CD14-positive monocyte (primary cell): ENCODE measurements around the gene FHIT. TPM values are rescaled to one million over a fixed set of nuclear protein-coding genes. Genes with fewer than 3 reads are reported as not detected.

Experiments
- DNase-seq, 3 donors: peaks; one replicate each; pipeline ENCODE4 v3.0.0-alpha.2; 2011 to 2022
- H2AFZ ChIP-seq: 2 replicates; pipeline ENCODE4 v1.6.0; 2012; ENCODE audit warnings: mild to moderate bottlenecking, low read depth, low read length, inconsistent platforms; ENCODE audit not compliant: insufficient read depth, poor library complexity, severe bottlenecking
- H3K27ac ChIP-seq, 2 donors: 1 replicate in 1 of 2; 2 replicates in 1 of 2; pipeline ENCODE4 v1.5.1; 2012 to 2013; ENCODE audit warnings: low read length in 2 of 2, control low read depth in 1 of 2, inconsistent platforms in 1 of 2, low read depth in 1 of 2, mild to moderate bottlenecking in 1 of 2
- H3K27me3 ChIP-seq, 2 donors: one replicate each; pipeline versions ENCODE4 v1.6.0 to v1.6.1; 2011 to 2013; ENCODE audit warnings: low read length in 2 of 2; ENCODE audit not compliant: control insufficient read depth in 2 of 2, insufficient read depth in 2 of 2
- H3K36me3 ChIP-seq, 2 donors: replicated peaks in 1 of 2; 1 replicate in 1 of 2; 2 replicates in 1 of 2; pipeline versions ENCODE4 v1.5.1 to v1.6.1; 2012 to 2013; ENCODE audit warnings: low read length in 2 of 2, control low read depth in 1 of 2, inconsistent platforms in 1 of 2, mild to moderate bottlenecking in 1 of 2; ENCODE audit not compliant: insufficient read depth in 2 of 2, control insufficient read depth in 1 of 2
- H3K4me1 ChIP-seq, 2 donors: 1 replicate in 1 of 2; 2 replicates in 1 of 2; pipeline versions ENCODE4 v1.5.1 to v1.6.1; 2012 to 2013; ENCODE audit warnings: low read length in 2 of 2, control low read depth in 1 of 2, inconsistent platforms in 1 of 2, mild to moderate bottlenecking in 1 of 2, moderate library complexity in 1 of 2; ENCODE audit not compliant: insufficient read depth in 2 of 2, control insufficient read depth in 1 of 2
- H3K4me2 ChIP-seq: replicated peaks from 2 replicates; pipeline ENCODE3; 2012; ENCODE audit warnings: low read length, moderate library complexity, mild to moderate bottlenecking; ENCODE audit not compliant: poor library complexity, severe bottlenecking; ENCODE audit errors: extremely low read depth
- H3K4me3 ChIP-seq, 3 experiments: fragments of 200-600 bp in 1 of 3; sonication (generic) in 1 of 3; replicated peaks in 1 of 3; 1 replicate in 2 of 3; 2 replicates in 1 of 3; pipeline ENCODE4 v1.5.1; 2011 to 2013; ENCODE audit warnings: low read length in 3 of 3, mild to moderate bottlenecking in 3 of 3, control low read depth in 2 of 3, low read depth in 2 of 3, inconsistent platforms in 1 of 3, moderate library complexity in 1 of 3
- H3K79me2 ChIP-seq: 2 replicates; pipeline ENCODE4 v1.6.0; 2012; ENCODE audit warnings: mild to moderate bottlenecking, control low read depth, inconsistent platforms, low read length, moderate library complexity; ENCODE audit not compliant: insufficient read depth
- H3K9ac ChIP-seq: 2 replicates; pipeline ENCODE4 v1.6.0; 2017; ENCODE audit warnings: low read length, mild to moderate bottlenecking; ENCODE audit not compliant: insufficient read depth, poor library complexity, severe bottlenecking
- H3K9me3 ChIP-seq, 2 donors: replicated peaks in 1 of 2; 1 replicate in 1 of 2; 2 replicates in 1 of 2; pipeline versions ENCODE4 v1.5.1 to v1.6.1; 2012 to 2013; ENCODE audit warnings: low read length in 2 of 2, control low read depth in 1 of 2; ENCODE audit not compliant: control insufficient read depth in 1 of 2, insufficient read depth in 1 of 2
- H4K20me1 ChIP-seq: 2 replicates; pipeline ENCODE4 v1.6.0; 2012; ENCODE audit warnings: mild to moderate bottlenecking, low read length, control low read depth, moderate library complexity; ENCODE audit not compliant: insufficient read depth
- H3K27ac Mint-ChIP-seq, 7 donors: one replicate each; pipeline ENCODE4 v1.8.0; 2020; ENCODE audit warnings: mild to moderate bottlenecking in 7 of 7, mixed read lengths in 7 of 7, moderate library complexity in 6 of 7, inconsistent platforms in 2 of 7
- H3K27me3 Mint-ChIP-seq, 3 donors: one replicate each; pipeline ENCODE4 v1.8.0; 2021 to 2022; ENCODE audit warnings: low read depth in 3 of 3, mild to moderate bottlenecking in 3 of 3, mixed read lengths in 3 of 3, moderate library complexity in 3 of 3, inconsistent platforms in 1 of 3
- H3K36me3 Mint-ChIP-seq, 2 donors: one replicate each; pipeline ENCODE4 v1.8.0; 2020; ENCODE audit warnings: mixed read lengths in 2 of 2, inconsistent platforms in 1 of 2, mild to moderate bottlenecking in 1 of 2
- H3K4me1 Mint-ChIP-seq: one replicate; pipeline ENCODE4 v1.8.0; 2020; ENCODE audit warnings: mild to moderate bottlenecking, mixed read lengths
- H3K4me3 Mint-ChIP-seq, 2 donors: one replicate each; pipeline ENCODE4 v1.8.0; 2020; ENCODE audit warnings: mild to moderate bottlenecking in 2 of 2, mixed read lengths in 2 of 2, moderate library complexity in 1 of 2
- H3K9me3 Mint-ChIP-seq, 7 donors: one replicate each; pipeline ENCODE4 v1.8.0; 2020 to 2022; ENCODE audit warnings: mixed read lengths in 7 of 7, mild to moderate bottlenecking in 6 of 7, moderate library complexity in 6 of 7, inconsistent platforms in 2 of 7
- WGBS: methylation state at CpG from one replicate; pipeline ENCODE4 v1.1.5; 2013; ENCODE audit warnings: missing lambda C conversion rate; ENCODE audit not compliant: insufficient coverage; 5-methylcytosine and 5-hydroxymethylcytosine counted together
- intact Hi-C, 2 donors: fragments of 100-400 bp; cut with micrococcal nuclease; formaldehyde crosslinking; loops; one replicate each; pipeline versions ENCODE4 v1.15.0 to v1.15.1; 2023
- polyA plus RNA-seq, 3 donors: library from polyadenylated mRNA; depleted of rRNA in 1 of 3; unstranded in 2 of 3; stranded (reverse) in 1 of 3; fragments of 300-500 nt in 2 of 3; fragments of >200 nt in 1 of 3; fragmentation: Illumina TruSeq in 2 of 3; gene quantifications; 1 replicate in 2 of 3; 2 replicates in 1 of 3; pipeline ENCODE4 v1.2.3, GENCODE V29; 2012 to 2021
- TF ChIP-seq, protein P1 (sequence below): fragments of 200-600 bp; IDR thresholded peaks from one replicate; pipeline ENCODE4 v1.8.0; 2022; ENCODE audit warnings: antibody characterized with exemption, mild to moderate bottlenecking

Gene FHIT
- polyA plus RNA-seq, 3 donors = 1.7 to 3.4 (median 3.2) TPM

DNA sequence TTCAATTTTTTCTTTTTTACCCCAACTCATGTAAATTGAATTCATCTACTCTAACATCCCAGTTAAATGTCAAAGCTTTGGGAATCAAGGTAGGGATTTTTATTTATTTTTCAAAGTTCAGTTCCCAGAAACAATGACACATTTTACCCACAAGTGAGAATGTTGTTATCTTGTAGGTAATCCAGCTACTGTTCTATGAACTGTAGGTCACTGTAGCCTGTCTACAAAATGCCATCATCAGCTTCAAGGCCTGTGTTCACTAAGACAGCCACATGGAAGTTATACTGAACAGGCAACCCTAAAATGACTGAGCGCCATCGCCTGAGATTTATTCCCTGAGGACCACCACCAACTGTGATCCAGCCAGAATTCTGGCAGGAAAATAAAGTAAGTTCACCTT lies 219.7 kb downstream of the FHIT start:
- Histone ChIP-seq H3K27ac (no peak overlapping the region), H2AFZ (no peak overlapping the region), H3K9me3 (no peaks in the 10 kb centered on the region), H3K4me1 (no peaks in the 10 kb centered on the region), H3K27me3 (no peaks in the 10 kb centered on the region), H3K9ac (no peak overlapping the region), H3K4me3 (no peak overlapping the region), H3K79me2 (no peaks in the 10 kb centered on the region), H3K36me3 (no peaks in the 10 kb centered on the region), H3K4me2 (no peak overlapping the region), H4K20me1 (no peaks in the 10 kb centered on the region)
- DNase-seq = no peak
- no CpG with 5 or more reads among the region's 2 CpGs for WGBS
- Mint-ChIP-seq H3K9me3 (peaks cover 0 to 7% (median 3%) of the 10 kb centered on the region in 7 donors), H3K36me3 (peaks cover 0 to 3% of the 10 kb centered on the region in 2 donors), H3K4me1 (no peaks in the 10 kb centered on the region), H3K4me3 (no peak overlapping the region), H3K27me3 (no peaks in the 10 kb centered on the region), H3K27ac (no peak overlapping the region)
- TF ChIP-seq, protein P1, sequence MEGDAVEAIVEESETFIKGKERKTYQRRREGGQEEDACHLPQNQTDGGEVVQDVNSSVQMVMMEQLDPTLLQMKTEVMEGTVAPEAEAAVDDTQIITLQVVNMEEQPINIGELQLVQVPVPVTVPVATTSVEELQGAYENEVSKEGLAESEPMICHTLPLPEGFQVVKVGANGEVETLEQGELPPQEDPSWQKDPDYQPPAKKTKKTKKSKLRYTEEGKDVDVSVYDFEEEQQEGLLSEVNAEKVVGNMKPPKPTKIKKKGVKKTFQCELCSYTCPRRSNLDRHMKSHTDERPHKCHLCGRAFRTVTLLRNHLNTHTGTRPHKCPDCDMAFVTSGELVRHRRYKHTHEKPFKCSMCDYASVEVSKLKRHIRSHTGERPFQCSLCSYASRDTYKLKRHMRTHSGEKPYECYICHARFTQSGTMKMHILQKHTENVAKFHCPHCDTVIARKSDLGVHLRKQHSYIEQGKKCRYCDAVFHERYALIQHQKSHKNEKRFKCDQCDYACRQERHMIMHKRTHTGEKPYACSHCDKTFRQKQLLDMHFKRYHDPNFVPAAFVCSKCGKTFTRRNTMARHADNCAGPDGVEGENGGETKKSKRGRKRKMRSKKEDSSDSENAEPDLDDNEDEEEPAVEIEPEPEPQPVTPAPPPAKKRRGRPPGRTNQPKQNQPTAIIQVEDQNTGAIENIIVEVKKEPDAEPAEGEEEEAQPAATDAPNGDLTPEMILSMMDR = no peak
- intact Hi-C loops = no loop called here

DNA sequence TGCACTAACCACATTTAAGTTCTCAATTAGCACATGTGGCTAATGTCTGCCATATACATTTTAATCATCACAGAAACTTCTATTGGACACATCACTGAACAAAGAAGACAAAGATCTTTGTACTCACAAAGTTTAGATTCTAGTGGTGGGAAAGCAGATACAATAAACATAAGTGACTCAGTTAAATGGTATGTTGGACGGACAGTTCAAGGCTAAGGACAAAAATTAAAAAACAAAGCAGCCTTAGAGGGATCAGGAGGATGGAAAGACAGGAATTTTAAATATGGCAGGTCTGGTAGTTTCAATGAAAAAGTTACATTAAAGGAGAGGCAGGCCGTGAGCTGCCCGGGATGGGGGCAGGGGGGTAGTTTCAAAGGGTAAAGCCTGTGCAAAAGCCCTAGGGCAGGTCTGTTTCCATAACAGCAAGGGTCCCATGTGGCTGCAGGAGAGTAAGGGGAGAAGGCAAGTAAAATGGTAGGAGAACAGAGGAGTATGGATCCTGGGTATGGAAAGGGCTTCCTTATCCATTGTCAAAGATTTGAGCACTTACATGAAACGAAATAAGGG lies 220.7 kb downstream of the FHIT start:
- Mint-ChIP-seq H3K36me3 (peaks cover 0 to 3% of the 10 kb centered on the region in 2 donors), H3K9me3 (peaks cover 0 to 7% (median 0%) of the 10 kb centered on the region in 7 donors), H3K4me3 (no peak overlapping the region), H3K27ac (peak overlapping the region in 1 of 7 donors; percentile 15), H3K4me1 (no peaks in the 10 kb centered on the region), H3K27me3 (no peaks in the 10 kb centered on the region)
- Histone ChIP-seq H4K20me1 (no peaks in the 10 kb centered on the region), H3K9ac (no peak overlapping the region), H3K4me1 (no peaks in the 10 kb centered on the region), H3K36me3 (no peaks in the 10 kb centered on the region), H3K79me2 (no peaks in the 10 kb centered on the region), H3K9me3 (no peaks in the 10 kb centered on the region), H3K27me3 (no peaks in the 10 kb centered on the region), H3K27ac (no peak overlapping the region), H2AFZ (no peak overlapping the region), H3K4me2 (no peak overlapping the region), H3K4me3 (no peak overlapping the region)
- no peak for DNase-seq
- 90% methylated on average over 3 of the region's 4 CpGs for WGBS
- intact Hi-C loops = no loop called here
- TF ChIP-seq, protein P1 = no peak
